ENCODE measurements around the gene STK11. TPM values are rescaled to one million over a fixed set of nuclear protein-coding genes. Genes with fewer than 3 reads are reported as not detected.

The STK11 gene
- total and polyA plus RNA-seq, 2 donors (not counting 3 experiments of a cell fraction or from before 2014, with no cell fraction given): 39.4 to 75.4 TPM

DNA sequence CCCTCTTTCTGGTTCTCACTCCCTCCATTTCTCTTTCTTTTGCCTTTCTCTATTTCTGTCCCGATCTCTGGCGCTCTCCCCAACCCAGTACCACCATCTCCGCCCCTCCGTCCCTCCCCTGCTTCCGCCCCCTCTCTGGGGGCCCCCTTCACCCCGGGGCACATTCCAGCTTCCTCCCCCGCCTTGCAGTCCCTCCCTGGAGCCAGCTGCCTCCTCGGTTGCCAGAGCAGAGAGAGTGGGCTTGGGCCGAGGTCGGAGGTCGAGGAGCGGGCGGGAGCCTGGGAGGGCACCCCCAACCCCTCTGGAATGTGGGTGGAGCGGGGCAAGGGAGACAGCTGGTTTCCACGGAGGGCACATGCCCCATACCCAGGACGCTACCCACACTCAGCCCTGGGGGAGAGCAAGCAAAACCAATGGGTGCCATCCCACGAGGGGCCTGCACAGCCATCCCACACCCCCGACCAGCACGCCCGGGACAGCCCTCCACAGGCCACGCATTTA lies 57.1 kb downstream of the STK11 start:
- Histone ChIP-seq H3K9me1 (replicated peaks; ENCODE audit: control insufficient read depth, extremely low read depth, insufficient read depth, low read length) (no peaks in the 10 kb centered on the region), H3K27ac (ENCODE audit: insufficient read depth, low read depth, low read length) (no peak overlapping the region), H3K4me1 (ENCODE audit: control insufficient read depth, extremely low read depth, insufficient read depth, low read length) (peaks cover 55% of the 10 kb centered on the region), H3K79me2 (ENCODE audit: control insufficient read depth, insufficient read depth, low read length) (no peaks in the 10 kb centered on the region), H3K9ac (replicated peaks; ENCODE audit: extremely low read depth, insufficient read depth, low read length) (no peak overlapping the region), H3K4me3 (replicated peaks in 1 of 3; ENCODE audit: insufficient read depth in 1 of 3, low read depth in 1 of 3, low read length in 3 of 3) (no peak overlapping the region), H3K27me3 (ENCODE audit: control insufficient read depth in 2 of 2, insufficient read depth in 2 of 2, low read length in 2 of 2) (no peaks in the 10 kb centered on the region), H3K9me3 (replicated peaks; ENCODE audit: control insufficient read depth, insufficient read depth, low read length) (no peaks in the 10 kb centered on the region), H2AFZ (ENCODE audit: low read depth, low read length) (no peak overlapping the region), H3K36me3 (ENCODE audit: control insufficient read depth in 2 of 2, extremely low read depth in 1 of 2, insufficient read depth in 2 of 2, low read length in 2 of 2) (no peaks in the 10 kb centered on the region), H3K4me2 (ENCODE audit: insufficient read depth, low read length) (no peak overlapping the region), H4K20me1 (replicated peaks; ENCODE audit: control insufficient read depth, extremely low read depth, insufficient read depth, low read length) (no peaks in the 10 kb centered on the region)
- dilution Hi-C loops (cut with MboI; ENCODE audit: extremely low pct_ligation_motif_present, low sequenced_read_pairs): no loop called here
- ChIA-PET CTCF (interaction anchor here (1.9 to 7.8 kb wide), 2 partner anchors 10 to 18 kb away, joined by 8 to 63 read pairs; no protein-coding TSS in a partner anchor), POLR2A (interaction anchor here (1.4 kb wide), 1 partner anchor 10 kb away, joined by 8 read pairs; no protein-coding TSS in a partner anchor)
- no TSS peak for BruUV-seq (replicated peaks)
- FAIRE-seq: no peak
- DNase-seq (ENCODE audit: low read depth, low spot score): no peak
- TF ChIP-seq, protein P1, sequence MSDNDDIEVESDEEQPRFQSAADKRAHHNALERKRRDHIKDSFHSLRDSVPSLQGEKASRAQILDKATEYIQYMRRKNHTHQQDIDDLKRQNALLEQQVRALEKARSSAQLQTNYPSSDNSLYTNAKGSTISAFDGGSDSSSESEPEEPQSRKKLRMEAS (IDR thresholded peaks at IDR 0.05; ENCODE audit: insufficient read depth, insufficient read length): no peak
- TF ChIP-seq FOS (IDR thresholded peaks at IDR 0.05; ENCODE audit: borderline replicate concordance, insufficient read depth, low read length) (no peak), MYC (IDR thresholded peaks at IDR 0.05; ENCODE audit: low read depth, low read length) (no peak), EZH2 (IDR thresholded peaks at IDR 0.05; ENCODE audit: borderline replicate concordance, low read depth, low read length, severe bottlenecking) (no peak), POLR2A (IDR thresholded peaks at IDR 0.05; ENCODE audit: low read depth, low read length) (no peak), GATA2 (IDR thresholded peaks at IDR 0.05; ENCODE audit: insufficient read depth, insufficient read length, low read depth, low read length) (no peak), JUN (IDR thresholded peaks at IDR 0.05; ENCODE audit: borderline replicate concordance, insufficient read depth, insufficient read length, low read depth) (no peak), POLR2AphosphoS5 (IDR thresholded peaks at IDR 0.05; ENCODE audit: insufficient read depth, low read depth, low read length) (no peak)
- TF ChIP-seq, protein P2, sequence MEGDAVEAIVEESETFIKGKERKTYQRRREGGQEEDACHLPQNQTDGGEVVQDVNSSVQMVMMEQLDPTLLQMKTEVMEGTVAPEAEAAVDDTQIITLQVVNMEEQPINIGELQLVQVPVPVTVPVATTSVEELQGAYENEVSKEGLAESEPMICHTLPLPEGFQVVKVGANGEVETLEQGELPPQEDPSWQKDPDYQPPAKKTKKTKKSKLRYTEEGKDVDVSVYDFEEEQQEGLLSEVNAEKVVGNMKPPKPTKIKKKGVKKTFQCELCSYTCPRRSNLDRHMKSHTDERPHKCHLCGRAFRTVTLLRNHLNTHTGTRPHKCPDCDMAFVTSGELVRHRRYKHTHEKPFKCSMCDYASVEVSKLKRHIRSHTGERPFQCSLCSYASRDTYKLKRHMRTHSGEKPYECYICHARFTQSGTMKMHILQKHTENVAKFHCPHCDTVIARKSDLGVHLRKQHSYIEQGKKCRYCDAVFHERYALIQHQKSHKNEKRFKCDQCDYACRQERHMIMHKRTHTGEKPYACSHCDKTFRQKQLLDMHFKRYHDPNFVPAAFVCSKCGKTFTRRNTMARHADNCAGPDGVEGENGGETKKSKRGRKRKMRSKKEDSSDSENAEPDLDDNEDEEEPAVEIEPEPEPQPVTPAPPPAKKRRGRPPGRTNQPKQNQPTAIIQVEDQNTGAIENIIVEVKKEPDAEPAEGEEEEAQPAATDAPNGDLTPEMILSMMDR (IDR thresholded peaks at IDR 0.05; ENCODE audit: extremely low read depth in 1 of 2, insufficient read depth in 1 of 2, low read depth in 1 of 2, low read length in 2 of 2): no peak
- intact Hi-C loops (cut with micrococcal nuclease): no loop called here
